IPS-11a (cell line): ENCODE measurements around the gene KIAA1328.

Experiments used
- H3K4me3 ChIP-seq: one replicate; pipeline ENCODE4 v1.5.1; 2013; ENCODE audit warnings: low read depth, low read length, control low read depth

Gene KIAA1328

DNA sequence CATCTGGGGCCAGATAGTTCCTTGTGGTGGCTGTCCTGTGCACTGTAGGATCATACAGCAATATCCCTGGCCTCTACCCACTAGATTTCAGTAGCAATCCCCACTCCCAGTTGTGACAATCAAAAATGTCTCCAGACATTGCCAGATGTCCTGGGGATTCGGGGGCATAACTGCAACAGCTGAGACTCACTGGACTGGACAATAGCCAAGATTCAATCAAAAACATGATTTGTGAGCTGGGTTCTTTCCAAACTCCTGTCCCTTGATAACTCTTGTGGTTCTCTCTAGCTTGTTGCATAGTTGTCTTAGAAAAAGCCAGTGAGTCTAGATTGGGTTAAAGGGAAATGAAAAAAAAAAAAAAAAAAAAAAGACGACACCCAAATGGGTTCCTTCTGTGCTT is 443.3 kb downstream of the KIAA1328 start:
- H3K4me3 ChIP-seq: no peak overlapping the region

GRCh38 chr18:37272841-37273240 is 443.9 kb downstream of the KIAA1328 start:
- no peak overlapping the region for H3K4me3 ChIP-seq

DNA sequence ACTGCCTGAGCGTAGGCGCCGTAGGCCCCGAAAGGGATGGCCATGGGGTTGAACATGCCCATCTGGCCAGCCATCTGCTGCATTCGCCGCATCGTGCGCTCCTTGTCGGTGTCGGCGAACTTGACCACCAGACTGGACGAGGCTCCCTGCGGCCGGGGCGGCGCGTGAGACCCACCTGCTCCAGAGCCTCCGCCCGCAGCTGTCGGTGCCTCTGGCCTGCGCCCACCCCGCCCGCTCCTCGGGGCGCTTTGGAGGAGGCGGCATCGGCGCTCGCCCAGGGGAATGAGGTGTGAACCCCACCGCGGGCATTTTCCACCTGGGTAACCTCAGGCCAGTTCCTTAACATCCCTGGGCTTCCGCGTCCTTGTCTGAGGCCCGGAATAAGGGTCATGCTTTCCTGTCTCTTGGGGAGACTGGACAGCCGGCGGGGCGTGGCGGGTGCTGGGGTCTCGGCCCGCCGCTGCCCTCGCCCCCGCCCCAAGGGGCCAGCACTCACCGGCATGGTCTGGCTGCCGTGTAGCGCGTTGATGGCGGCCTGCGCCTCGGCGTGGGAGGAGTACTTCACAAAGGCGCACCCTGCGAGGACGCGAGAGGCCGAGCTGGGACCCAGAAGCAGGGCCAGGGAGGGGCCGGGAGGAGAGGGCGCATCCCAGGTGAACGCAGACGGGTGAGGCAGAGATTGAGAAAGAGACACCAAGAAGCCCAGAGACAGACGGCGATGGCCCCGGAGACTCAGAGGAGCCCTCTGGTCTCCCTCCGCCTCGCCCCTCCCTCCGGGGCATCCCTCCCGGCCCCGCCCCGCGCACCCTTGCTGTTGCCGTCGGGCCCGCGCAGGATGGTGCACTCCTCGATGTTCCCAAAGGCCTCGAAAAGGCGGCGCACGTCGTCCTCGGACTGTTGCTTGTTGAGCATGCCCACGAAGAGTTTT is 445.6 kb downstream of the KIAA1328 start:
- no peak overlapping the region for H3K4me3 ChIP-seq

- no peak overlapping the region for H3K4me3 ChIP-seq
These were observed 446.4 kb downstream of the KIAA1328 start for GRCh38 chr18:37275237-37275741.

DNA sequence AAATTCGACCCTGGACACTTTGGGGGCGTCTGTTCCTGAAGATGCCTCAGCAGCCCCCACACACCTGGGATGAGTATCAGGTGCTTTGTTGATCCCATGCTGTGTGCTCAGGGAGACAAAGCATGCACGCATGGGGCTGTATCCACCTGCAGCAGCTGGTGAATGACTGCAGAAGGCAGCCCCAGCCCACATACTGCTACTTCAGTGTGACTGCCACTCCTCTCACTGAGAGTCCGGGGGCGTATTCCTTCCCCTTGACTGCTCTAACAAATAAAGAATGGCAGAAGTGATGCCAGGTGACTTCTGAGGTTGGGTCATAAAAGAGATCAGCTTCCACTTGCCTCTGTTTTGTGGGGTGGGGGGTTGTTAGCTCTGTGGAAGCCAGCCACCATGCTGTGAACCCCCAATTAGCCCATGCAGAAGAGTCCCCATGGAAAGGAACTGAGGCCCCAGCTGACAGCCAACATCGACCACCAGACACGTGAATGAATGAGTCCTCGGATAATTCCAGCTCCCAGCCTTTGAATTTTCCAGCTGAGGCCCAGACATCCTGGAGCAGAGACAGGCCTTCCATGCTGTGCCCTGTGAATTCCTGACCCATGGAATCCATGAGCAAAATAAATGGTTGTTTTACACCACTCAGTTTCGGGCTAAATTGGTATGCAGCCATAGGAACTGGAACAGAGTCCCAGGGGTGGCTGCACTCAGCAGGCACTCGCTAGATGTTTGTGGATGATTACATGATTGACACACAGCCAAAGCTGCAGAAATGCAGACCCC is 447.4 kb downstream of the KIAA1328 start:
- H3K4me3 ChIP-seq: no peak overlapping the region

GRCh38 chr18:37277804-37278203 is 448.9 kb downstream of the KIAA1328 start:
- H3K4me3 ChIP-seq: no peak overlapping the region
